Sigmoid colon (tissue), 4 donors: Measurements from ENCODE around the gene CROT.

ENCODE experiments used
- CTCF ChIP-seq, 4 experiments: fragments of 450-650 bp in 3 of 4; fragments of 200-600 bp in 1 of 4; IDR thresholded peaks; one replicate each; pipeline ENCODE4 v1.5.1; 2016 to 2019; ENCODE audit warnings: antibody characterized with exemption in 4 of 4, mild to moderate bottlenecking in 3 of 4, moderate library complexity in 2 of 4
- EP300 ChIP-seq, 4 donors: sonication (generic); formaldehyde crosslinking; IDR thresholded peaks; one replicate each; pipeline ENCODE4 v1.6.1; 2017; ENCODE audit warnings: antibody characterized with exemption in 4 of 4
- POLR2A ChIP-seq, 2 donors: fragments of 450-650 bp; IDR thresholded peaks; one replicate each; pipeline ENCODE4 v1.6.1; 2016; ENCODE audit warnings: antibody characterized with exemption in 2 of 2, mild to moderate bottlenecking in 2 of 2, moderate library complexity in 2 of 2
- POLR2AphosphoS5 ChIP-seq, 4 donors: sonication (generic); formaldehyde crosslinking; IDR thresholded peaks; one replicate each; pipeline ENCODE4 v1.6.1; 2017; ENCODE audit warnings: antibody characterized with exemption in 4 of 4

- TF ChIP-seq CTCF (IDR thresholded peaks at IDR 0.05): peak; percentile 70 to 98 (median 88)
- no peak for TF ChIP-seq POLR2A (IDR thresholded peaks at IDR 0.05)
- TF ChIP-seq POLR2AphosphoS5 (IDR thresholded peaks at IDR 0.05): no peak
- TF ChIP-seq EP300 (IDR thresholded peaks at IDR 0.05): no peak
These were observed 33.1 kb upstream of the CROT start for GRCh38 chr7:87312215-87312865.
